CD4-positive, alpha-beta T cell treated with Interleukin-1 beta for 1 hour (primary cell): ENCODE measurements around the gene CNDP1.
A peak's percentile ranks its signal among the peaks of the same experiment; 100 is the strongest.

ENCODE experiments used
- DNase-seq, 2 donors: peaks; one replicate each; pipeline ENCODE4 v3.0.0-alpha.2; 2020 to 2022

The CNDP1 gene

GRCh38 chr18:74631623-74632350, 97.5 kb downstream of the CNDP1 start:
- peak in 1 of 2 donors; percentile 22 for DNase-seq

GRCh38 chr18:74632351-74632679, 98.0 kb downstream of the CNDP1 start:
- DNase-seq = no peak

GRCh38 chr18:74632856-74633255, 98.6 kb downstream of the CNDP1 start:
- no peak for DNase-seq

- DNase-seq = no peak
Measured at GRCh38 chr18:74633652-74634352, 99.5 kb downstream of the CNDP1 start.

- DNase-seq = no peak
Measured at GRCh38 chr18:74635224-74635975, 101.1 kb downstream of the CNDP1 start.
